GM19455 (cell line): ENCODE results near the gene RPS18.
"Not testable (repeated sequence)": the region's sequence is repeated elsewhere in the genome, so short reads cannot be mapped to it uniquely, and the experiment has no call there.

ENCODE experiments used
- ATAC-seq: cut with Tn5 transposase; IDR thresholded peaks from one replicate; pipeline ENCODE4 v1.9.1; 2021; ENCODE audit not compliant: unreplicated experiment

Gene RPS18

DNA sequence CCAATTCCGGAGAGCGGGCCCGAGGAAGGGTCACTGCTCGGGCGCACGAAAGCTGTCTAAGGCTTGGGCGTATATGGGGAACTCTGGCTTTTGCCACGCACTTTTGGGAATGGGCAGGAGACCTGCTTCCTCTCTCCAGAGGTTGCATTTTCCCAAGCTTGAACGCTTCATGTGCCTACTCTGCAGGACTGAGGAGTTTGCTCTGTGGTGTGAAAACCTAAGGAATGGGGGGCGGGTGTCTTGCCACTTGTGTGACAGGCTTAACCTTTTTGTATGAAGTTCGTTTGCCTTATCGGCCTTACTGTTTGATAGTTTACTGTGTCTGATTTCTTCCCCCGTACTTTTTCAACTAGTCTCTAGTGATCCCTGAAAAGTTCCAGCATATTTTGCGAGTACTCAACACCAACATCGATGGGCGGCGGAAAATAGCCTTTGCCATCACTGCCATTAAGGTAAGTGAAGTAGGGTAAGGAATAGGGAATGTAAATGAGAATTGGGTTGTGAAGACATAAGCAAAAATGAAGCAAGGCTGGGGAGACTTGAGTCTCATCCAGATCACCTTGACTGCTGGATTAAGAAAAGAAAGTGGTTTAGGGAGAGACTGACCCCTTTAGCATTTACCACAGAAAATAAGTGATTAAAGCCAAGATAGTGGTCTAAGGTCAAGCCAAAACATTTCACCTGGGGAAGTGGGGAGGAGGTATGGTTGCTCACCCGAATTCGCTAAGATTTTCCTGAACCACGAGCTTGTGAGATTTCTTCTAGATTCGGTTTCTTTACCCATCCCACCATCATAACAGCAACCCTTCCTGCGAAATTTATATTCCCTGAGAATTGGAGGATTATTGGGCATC is 627 bp downstream of the RPS18 start:
- ATAC-seq: no peak

DNA sequence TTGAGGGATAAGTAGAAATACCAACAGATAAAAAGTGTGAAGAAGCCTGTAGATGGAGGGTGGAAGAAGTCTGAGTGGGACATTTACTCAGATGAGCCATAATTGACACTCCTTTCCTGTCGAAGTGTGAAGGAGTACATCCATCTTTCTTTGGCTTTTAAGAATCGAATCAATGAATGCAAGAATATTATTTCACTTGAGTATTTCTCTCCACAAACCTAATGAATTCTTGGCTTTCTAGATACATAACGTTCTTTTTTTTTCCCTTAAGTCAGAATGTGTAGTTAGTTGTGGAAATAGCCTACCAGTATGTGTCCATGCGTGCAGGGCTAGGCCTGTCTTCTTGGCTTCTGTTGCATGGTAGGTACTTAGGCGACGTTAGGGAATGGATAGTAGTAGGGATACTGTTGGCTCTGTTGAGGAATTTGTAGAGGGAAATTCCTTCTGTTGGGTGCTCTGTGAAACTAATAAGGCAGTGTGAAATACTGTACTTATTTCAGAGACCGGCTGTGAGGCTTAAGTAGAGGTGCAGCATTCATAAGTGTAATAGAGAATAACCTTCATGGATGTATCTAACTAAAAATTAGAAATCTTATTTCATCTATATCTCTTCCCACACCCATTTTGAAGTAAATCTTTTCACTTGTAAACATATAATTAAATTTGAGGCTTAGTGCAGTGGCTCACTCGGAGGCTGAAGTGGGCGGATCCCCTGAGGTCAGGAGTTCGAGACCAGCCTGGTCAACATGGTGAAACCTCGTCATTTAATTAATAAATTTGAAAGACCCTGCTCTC is 1.5 kb downstream of the RPS18 start:
- ATAC-seq: no peak

DNA sequence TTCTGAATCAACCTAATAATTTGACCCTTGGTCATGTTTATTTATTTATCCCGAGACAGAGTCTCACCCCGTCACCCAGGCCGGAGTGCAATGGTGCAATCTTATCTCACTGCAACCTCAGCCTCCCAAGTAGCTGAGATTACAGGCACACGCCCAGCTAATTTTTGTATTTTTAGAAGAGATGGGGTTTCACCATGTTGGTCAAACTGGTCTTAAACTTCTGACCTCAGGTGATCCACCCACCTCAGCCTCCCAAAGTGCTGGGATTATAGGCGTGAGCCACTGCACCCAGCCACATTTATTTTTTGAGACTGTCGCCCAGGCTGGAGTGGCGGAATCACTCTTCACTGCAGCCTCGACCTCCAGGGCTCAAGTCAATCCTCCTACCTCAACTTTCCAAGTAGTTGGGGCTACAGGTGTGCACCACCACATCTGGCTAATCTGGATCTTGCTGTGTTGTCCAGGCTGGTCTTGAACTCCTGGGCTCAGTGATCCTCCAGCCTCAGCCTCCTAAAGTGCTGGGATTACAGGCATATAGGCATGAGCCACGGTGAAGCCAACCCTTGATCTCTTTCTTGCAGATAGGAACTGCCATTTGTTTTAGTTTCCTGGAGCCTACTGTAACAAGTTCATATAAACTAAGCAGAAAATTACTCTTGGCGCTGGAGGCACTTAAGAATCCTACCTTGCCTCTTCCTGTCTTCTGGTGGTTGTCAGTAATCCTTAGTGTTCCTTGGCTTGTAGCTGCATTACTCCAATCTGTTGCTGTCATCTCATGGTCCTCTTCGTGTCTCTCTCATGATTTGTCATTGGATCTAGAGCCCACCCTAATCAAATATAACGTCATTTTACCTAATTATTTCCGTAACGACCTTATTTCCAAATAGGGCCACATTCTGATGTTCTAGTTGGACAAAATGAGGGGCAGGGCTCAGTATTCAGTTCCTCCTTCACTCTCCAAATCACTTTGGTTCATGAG is 2.3 kb downstream of the RPS18 start:
- ATAC-seq: no peak

DNA sequence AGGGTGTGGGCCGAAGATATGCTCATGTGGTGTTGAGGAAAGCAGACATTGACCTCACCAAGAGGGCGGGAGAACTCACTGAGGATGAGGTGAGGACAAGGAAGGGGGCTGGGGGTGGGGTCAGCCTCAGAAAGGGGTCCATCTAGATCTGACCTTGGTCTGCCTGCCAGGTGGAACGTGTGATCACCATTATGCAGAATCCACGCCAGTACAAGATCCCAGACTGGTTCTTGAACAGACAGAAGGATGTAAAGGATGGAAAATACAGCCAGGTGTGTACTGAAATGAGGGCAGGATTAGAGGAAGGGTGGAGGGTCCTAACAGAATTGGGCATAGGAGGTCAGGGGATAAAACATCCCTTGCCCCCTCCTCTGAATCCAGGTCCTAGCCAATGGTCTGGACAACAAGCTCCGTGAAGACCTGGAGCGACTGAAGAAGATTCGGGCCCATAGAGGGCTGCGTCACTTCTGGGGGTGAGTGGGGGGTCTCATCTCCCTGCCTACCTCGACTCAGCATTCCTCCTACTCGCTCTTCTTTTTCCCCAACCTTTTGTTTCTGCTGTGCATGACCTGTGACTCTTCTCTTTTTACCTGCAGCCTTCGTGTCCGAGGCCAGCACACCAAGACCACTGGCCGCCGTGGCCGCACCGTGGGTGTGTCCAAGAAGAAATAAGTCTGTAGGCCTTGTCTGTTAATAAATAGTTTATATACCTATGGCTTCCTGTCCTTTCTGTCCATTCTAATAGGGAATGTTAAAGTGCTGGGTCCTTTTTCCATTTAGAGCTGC is 4.1 kb downstream of the RPS18 start:
- not testable (repeated sequence) for ATAC-seq

DNA sequence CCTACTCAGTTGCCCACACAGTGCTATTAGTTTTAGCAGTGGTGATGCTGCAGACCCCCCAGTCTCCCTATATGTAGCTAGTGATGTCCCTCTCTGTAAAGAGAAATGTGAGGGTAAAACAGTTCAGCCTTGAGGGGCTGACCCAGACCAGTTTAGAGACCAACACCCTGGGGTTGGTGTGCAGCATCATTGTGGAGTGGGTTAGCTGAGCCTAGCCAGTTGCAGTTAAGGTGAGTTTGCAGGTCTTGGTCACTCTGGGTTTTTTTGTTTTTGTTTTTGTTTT is 4.6 kb downstream of the RPS18 start:
- no peak for ATAC-seq

DNA sequence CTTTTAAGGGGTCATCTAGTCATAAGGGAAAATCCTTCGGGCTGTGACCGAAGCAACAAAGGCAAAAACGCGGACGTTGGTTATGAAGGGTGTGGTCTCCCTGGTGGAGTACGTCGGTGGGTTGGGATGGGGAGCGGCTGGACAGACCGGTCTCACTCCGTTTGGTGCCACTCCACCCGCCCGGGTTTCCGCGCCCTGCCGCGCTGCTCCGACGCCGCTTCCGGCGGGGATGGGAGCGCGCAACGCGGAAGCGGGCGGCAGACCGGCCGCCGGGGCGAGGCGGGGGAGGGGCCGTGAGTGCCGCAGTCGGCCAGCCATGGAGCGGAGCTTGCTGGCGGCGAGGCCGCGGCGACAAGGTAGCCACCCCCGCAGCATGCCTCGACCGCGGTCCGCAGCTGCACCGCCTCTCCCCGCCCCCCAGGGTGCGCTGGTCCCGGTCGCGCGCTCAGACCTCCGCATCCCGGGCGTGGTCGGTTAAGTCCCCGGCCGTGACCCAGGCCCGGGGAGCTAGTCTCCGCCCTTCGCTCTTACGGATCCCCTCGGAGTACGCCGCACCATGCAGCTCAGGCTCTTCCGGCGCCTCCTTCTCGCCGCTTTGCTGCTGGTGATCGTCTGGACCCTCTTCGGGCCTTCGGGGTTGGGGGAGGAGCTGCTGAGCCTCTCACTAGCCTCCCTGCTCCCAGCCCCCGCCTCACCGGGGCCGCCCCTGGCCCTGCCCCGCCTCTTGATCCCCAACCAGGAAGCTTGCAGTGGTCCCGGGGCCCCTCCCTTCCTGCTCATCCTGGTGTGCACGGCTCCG is 5.2 kb downstream of the RPS18 start, which contains the start of gene B3GALT4:
B3GALT4 (plus strand) TSS at position 260 of the 799 bp plus-strand sequence; CDS start at position 557, 297 bp downstream.
- peak; percentile 61 for ATAC-seq

DNA sequence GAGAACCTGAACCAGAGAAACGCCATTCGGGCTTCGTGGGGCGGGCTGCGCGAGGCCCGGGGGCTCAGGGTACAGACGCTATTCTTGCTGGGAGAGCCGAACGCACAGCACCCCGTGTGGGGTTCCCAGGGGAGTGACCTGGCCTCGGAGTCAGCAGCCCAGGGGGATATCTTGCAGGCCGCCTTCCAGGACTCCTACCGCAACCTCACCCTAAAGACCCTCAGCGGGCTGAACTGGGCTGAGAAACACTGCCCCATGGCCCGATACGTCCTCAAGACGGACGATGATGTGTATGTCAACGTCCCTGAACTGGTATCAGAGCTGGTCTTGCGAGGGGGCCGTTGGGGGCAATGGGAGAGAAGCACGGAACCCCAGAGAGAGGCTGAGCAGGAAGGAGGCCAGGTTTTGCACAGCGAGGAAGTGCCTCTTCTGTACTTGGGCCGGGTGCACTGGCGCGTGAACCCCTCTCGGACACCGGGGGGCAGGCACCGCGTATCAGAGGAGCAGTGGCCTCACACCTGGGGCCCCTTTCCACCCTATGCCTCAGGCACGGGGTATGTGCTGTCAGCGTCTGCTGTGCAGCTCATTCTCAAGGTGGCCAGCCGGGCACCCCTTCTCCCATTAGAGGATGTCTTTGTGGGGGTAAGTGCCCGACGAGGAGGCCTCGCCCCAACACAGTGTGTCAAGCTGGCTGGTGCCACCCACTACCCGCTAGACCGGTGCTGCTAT is 6.0 kb downstream of the RPS18 start:
- no peak for ATAC-seq

DNA sequence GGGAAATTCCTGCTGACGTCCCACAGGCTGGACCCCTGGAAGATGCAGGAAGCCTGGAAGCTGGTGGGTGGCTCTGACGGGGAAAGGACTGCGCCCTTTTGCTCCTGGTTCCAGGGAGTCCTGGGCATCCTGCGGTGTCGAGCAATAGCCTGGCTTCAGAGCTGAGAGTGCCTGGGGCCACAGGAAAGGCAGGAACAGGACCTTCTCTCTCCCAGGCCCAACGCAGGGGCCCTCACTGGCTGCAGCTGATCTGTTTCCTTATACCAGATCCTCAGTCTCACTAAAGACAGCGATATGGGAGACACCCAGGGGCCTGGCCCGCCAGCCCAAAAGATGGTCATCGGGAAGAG is 6.5 kb downstream of the RPS18 start:
- no peak for ATAC-seq

DNA sequence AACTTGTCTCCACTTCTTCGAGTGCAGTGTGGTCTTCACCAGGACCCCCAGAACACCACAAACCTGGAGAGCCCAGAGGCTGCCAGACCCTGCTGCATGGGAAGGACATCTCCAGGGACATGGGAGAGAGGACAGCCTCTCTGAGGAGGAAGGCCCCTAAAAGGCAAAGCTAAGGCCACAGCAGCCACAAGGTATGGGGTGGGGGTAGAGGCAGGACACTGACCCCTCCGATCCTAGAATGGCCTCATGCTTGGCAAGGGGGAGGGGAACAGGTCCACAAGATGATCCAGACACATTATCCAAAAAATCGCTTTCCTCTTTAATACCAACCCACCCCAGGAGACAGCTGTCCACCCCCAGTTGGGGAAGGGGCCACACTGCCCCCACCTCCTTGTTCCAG is 6.9 kb downstream of the RPS18 start:
- ATAC-seq: no peak

DNA sequence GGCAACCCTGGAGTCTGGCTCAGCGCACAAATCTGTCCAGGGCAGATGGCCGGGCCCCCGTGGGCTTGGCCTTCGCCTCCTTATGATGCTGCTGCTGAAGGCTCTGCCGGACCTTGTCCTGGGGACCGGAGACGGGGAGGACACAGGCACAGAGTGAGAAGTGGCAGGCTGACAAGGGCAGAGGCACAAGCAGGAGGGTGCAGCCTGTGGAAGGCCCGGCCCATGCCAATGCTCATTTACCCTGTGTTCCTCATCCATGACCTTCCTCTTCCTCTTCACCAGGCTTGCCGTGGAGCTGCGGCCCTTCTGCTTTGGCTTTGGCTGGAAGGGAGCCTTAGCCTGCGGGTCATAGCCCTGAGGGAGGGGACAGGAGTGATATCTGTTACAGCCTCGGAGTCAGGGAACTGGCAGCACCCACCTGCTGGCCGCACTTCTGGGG is 7.4 kb downstream of the RPS18 start:
- no peak for ATAC-seq

DNA sequence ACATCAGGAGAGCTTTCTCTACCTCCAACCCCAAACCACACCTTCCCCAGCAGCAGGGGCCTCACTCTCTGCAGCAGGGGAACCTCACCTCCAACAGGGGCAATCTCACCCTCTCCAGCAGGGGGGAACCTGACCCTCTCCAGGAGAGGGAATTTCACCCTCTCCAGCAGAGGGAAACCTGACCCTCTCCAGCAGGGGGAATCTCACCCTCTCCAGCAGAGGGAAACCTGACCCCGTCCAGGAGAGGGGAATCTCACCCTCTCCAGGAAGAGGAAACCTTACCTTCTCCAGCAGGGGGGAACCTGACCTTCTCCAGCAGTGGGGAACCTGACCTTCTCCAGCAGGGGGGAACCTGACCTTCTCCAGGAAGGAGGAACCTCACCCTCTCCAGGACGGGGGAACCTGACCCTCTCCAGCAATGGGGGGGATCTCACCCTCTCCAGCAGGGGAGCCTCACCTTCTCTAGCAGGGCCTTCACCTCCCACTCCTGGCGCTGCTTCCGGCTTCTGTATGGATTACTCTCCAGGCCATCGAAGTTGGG is 8.2 kb downstream of the RPS18 start:
- no peak for ATAC-seq

DNA sequence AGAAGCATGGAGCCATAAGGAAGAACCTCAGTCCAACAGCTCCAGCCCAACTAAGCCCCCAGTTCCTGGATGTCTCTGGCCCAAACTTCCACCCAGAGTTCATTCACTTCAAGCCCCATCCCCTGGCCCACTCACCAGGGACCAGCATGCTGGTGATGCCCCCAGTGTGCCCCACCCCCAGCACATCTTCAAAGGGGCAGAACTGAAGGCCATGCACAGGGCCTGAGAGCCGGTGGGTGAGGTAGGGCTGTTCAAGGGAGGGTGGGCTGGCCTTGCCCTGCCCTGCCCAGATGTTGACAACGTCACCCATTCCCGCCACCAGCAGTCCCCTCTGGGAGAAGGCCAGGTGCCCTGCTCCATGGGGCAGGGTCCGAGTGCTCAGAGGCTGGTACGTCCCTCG is 8.7 kb downstream of the RPS18 start:
- no peak for ATAC-seq

DNA sequence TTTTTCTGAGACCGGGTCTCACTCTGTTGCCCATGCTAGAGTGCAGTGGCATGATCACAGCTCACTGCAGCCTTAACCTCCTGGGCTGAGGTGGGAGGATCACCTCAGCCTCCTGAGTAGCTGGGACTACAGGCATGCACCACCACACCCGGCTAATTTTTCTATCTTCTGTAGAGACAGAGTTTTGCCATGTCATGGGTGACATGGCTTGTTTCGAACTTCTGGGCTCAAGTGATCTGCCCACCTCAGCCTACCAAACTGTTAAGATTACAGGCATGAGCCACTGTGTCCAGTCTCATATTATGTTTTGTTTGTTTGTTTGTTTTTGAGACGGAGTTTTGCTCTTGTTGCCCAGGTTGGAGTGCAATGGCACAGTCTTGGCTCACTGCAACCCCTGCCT is 13.3 kb downstream of the RPS18 start:
- ATAC-seq: not testable (repeated sequence)

DNA sequence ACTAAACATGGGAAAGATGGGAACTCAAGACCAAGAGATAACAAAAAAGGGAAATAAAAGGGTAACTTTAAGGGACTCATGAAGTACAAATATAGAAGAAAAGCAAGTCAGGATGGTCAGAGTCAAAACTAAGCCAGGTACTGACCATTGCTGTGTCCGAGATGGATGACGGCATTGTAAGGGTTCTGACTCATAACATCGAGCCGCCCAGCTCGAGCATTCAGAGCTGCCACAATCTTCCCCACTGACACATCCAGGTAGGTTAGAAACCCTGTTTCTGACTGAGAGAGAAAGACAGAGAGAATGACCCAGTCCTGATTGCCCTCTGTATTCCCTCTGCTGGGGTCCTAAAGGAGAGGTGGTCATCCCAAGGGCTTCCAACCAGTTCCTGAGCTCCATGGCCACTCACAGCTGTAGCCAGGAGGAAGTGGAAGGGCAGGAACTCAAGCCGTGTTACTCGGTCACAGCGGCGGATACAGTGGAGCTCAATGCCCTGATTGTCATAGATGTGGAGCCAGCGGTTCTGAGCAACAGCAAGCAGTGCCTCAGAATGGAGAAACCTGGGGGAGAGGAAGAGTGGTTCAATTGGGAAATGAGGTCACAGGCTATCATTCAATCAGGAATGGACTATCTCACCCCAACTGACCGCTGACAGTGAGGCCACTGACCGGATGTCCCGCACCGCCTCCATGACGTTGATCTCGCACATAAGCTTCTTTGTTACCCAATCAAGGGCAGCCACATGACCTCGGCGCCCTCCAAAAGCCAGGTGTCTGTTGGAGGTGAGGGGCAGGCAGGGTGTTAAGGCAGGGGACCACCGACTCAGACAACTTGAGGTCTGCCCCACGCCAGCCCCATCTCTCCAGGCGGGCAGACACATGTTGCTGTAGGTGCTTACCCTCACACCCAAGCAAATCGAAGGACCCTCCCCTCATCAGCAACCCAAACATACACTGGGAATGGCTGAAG is 15.4 kb downstream of the RPS18 start:
- ATAC-seq: no peak

DNA sequence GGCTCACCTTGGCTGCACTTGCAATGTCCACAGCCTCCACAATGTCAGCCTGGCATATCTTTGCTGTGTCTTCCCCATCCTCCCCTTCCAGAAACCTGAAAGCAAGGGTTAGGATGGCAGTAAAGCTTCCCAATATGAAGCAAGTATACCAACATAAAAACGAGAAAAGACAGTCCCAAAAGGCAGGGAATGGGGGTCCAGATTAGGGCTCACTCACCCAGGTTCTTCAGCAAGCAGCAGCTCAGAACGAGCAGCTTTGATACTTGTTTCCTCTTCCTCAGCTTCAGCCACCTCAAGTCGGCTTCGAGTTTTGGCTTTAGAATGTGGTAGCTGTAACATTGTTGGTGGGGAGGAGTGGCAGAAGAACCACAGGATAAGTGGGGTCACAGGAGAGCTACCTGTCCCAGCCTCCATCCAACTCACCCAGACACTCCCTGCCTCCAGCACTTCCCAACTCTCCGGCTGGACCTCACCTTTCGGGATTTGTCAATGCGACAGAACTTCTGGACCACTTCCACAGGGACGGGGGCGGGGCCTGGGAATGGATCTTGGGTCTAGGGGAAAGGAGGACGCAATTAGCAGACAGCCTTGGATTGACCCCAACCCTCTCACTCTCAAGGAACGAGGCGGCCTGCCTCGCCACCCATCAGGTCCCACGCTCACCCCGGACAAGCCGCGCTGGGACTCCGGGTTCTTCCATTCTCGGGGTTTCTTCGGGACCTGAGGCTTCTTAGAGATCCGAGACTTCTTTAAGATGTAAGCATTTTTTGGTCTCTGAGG is 16.5 kb downstream of the RPS18 start:
- ATAC-seq: no peak

DNA sequence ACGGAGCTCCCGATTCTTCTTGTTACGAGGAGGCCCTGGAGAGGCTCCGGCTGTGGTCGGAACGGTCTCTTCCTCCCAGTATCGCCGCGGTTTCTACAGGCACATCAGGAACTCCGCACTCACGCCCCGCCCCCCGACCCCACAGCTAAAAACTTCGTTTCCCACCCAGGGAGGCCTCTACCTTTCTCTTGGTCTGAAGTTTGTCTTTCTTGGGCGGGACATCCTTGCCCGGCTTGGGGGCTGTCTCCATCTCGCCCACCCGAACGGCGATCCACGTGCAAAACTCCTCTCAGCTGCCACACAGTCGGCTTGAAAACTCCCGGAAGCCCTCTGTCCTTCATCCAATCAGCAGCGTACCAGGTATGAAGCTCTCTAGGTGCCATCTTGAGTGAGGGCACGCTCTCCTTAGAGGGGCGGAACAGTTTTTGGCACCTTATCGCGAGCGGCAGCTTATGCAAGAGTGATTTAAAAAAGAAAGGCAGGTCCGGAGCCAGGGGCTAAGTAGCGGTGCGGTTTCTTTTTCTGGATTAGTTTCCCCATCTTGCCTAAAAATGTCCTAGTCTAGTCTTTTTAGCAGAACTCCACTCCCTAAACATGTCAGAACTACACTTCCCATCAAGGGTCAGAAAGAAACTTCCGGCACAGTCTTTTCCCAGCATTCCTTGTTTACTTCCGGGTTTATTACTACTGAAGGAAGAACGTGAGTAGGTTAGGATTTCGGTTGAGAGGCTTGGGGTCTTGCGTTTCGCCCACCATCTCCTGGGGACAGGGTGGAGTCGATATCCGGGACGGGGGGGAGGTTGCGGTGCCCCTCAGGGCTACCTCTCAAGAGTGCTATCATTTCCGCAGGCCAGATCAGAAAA is 17.3 kb downstream of the RPS18 start, which contains the start of the genes PFDN6 and WDR46:
PFDN6 (plus strand) TSS at position 681 of the 863 bp plus-strand sequence. CDS start 256 bp downstream, outside the sequence.
WDR46 (minus strand) TSS at position 319 of the 863 bp plus-strand sequence; CDS start at position 250, 69 bp downstream.
- ATAC-seq: peak; percentile 79
